ENCODE data around the gene TNS1. TPM values are rescaled to one million over a fixed set of nuclear protein-coding genes. Genes with fewer than 3 reads are reported as not detected.

Gene TNS1
- total and polyA plus RNA-seq, 7 donors = 73.4 to 742 (median 276) TPM

DNA sequence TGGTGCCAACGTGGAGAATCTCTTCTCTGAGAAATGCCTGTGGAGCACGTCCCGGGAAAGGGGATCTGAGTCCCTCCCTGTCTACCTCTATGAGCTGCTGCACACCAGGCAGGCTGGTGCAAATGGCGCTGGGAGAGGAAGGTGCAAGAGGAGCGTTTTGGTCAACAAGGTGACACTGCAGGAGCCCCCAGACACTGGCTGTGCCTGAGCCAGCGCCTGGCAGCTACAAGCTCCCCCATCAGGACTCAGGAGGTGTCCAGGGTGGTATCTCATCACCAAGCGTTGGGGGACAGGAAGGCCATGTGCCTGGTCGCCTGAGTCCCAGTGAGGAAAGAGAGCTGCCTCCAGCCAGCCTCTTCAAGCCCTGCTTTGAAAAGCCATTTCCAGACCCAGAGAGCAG is 173.4 kb downstream of the TNS1 start:
- peak in 1 of 2 donors; percentile 49 for DNase-seq
- Histone ChIP-seq H3K9me3 (no peaks in the 10 kb centered on the region), H3K4me1 (peaks cover 93% of the 10 kb centered on the region), H3K36me3 (ENCODE audit: insufficient read depth in 1 of 2, low read depth in 1 of 2) (peaks cover 8 to 86% of the 10 kb centered on the region in 2 donors), H3K27me3 (ENCODE audit: insufficient read depth in 3 of 3, low read length in 2 of 3) (no peaks in the 10 kb centered on the region), H3K27ac (peak overlapping the region; percentile 89), H3K4me3 (no peak overlapping the region)
- TF ChIP-seq, protein P1, sequence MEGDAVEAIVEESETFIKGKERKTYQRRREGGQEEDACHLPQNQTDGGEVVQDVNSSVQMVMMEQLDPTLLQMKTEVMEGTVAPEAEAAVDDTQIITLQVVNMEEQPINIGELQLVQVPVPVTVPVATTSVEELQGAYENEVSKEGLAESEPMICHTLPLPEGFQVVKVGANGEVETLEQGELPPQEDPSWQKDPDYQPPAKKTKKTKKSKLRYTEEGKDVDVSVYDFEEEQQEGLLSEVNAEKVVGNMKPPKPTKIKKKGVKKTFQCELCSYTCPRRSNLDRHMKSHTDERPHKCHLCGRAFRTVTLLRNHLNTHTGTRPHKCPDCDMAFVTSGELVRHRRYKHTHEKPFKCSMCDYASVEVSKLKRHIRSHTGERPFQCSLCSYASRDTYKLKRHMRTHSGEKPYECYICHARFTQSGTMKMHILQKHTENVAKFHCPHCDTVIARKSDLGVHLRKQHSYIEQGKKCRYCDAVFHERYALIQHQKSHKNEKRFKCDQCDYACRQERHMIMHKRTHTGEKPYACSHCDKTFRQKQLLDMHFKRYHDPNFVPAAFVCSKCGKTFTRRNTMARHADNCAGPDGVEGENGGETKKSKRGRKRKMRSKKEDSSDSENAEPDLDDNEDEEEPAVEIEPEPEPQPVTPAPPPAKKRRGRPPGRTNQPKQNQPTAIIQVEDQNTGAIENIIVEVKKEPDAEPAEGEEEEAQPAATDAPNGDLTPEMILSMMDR (IDR thresholded peaks at IDR 0.05) = no peak
- WGBS, 3 donors = 51 to 62% (median 52%) methylated on average over 8 of the region's 8 CpGs
- ATAC-seq = no peak
- intact Hi-C loops (cut with DNase I) = no loop called here

DNA sequence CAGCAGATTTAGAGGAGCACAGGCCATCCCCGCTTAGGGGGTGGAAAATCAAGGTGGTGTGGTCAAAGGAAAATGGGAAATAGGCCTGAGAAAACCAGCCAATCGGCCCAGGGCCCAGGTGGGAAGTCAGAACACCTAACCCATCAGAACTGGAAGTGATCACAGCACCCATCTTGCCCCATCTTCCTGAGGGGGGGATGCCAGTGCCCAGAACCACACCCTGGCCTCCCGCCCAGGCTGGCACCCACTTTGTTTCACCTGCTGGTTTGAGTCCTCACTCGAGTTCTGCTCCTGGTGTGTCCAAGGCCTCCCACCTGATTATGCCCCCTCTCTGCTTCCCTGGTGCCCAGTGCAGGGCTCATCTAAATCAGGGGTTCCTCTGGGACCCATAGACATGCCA is 174.5 kb downstream of the TNS1 start:
- Histone ChIP-seq H3K36me3 (ENCODE audit: insufficient read depth in 1 of 2, low read depth in 1 of 2) (peaks cover 8 to 86% of the 10 kb centered on the region in 2 donors), H3K4me3 (no peak overlapping the region), H3K27ac (peak overlapping the region; percentile 89), H3K9me3 (no peaks in the 10 kb centered on the region), H3K4me1 (peaks cover 83% of the 10 kb centered on the region), H3K27me3 (ENCODE audit: insufficient read depth in 3 of 3, low read length in 2 of 3) (no peaks in the 10 kb centered on the region)
- TF ChIP-seq, protein P1 (IDR thresholded peaks at IDR 0.05) = no peak
- peak in 1 of 2 donors; percentile 74 for DNase-seq
- WGBS, 3 donors = 46 to 68% (median 54%) methylated on average over 4 of the region's 4 CpGs
- intact Hi-C loops (cut with DNase I) = no loop called here
- peak in 1 of 4 donors; percentile 6 for ATAC-seq

DNA sequence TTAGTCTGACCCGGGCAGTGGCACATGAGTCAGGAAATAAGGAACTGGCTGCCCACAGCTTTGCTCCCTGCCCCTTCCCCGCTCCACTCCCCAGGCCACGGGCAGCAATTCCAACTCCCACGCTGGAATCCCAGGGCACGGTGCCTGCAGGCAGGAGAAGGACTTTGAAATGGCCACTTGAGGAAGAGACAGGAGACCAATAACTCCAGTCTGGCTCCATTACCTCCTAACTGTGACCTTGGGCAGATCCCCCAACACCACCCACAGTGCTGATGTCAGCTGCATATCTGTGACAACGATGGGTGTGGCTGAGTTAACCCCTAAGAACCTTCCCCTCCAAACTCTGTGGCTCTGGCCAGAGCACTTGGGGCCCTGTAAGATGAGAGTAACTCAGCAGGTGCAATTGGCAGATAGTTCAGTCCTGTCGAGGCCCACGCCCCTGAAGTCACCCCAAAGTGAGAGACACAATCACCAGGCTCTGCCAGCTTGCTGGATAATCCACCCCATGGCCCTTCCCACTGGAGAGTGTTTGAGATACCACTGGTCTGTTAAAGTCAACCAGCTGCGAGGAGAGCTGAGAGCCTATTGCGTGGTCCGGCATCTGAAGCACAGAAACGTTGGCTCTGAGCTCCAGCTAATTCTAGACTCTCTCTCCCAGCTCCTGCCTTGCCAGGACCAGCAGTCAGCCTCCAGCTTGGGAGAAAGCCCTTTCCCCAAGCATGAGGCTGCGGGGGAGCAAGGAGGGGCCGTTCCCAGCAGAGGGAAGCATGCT is 175.2 kb downstream of the TNS1 start:
- Histone ChIP-seq H3K27ac (peak overlapping the region; percentile 89), H3K9me3 (no peaks in the 10 kb centered on the region), H3K4me1 (peaks cover 83% of the 10 kb centered on the region), H3K27me3 (ENCODE audit: insufficient read depth in 3 of 3, low read length in 2 of 3) (no peaks in the 10 kb centered on the region), H3K4me3 (no peak overlapping the region), H3K36me3 (ENCODE audit: insufficient read depth in 1 of 2, low read depth in 1 of 2) (peaks cover 8 to 86% of the 10 kb centered on the region in 2 donors)
- intact Hi-C loops (cut with DNase I) = loop anchor here in 1 of 2 donors (2.0 kb wide), 1 partner anchor 43 kb away; no protein-coding TSS in a partner anchor
- DNase-seq (peak; percentile 70 to 77), ATAC-seq (peak; percentile 49 to 60 (median 51))
- WGBS, 3 donors = 17 to 25% (median 20%) methylated on average over 14 of the region's 14 CpGs
- TF ChIP-seq, protein P1 (IDR thresholded peaks at IDR 0.05) = no peak

DNA sequence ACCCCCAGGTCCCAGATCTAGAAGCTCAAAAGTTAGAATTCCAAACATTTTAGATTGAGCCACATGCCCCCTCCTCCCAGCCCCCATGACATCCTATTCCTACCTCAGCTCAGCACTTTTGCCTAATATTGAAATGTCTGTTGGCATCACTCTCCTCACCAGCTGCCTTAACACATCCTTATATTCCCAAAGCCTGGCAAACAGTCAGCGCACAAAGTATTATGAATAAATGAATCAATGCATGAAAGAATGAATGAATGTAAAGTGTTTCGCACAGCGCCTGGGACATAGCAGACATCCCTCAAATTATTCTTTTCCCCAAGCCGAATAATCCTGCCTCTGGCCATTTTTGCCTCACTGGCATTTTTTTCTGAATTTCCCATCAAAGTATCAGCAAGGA is 175.8 kb downstream of the TNS1 start:
- intact Hi-C loops (cut with DNase I) = loop anchor here in 1 of 2 donors (2.0 kb wide), 1 partner anchor 44 kb away; no protein-coding TSS in a partner anchor
- no peak for DNase-seq
- Histone ChIP-seq H3K27me3 (ENCODE audit: insufficient read depth in 3 of 3, low read length in 2 of 3) (no peaks in the 10 kb centered on the region), H3K27ac (peak overlapping the region; percentile 89), H3K4me3 (no peak overlapping the region), H3K4me1 (peaks cover 83% of the 10 kb centered on the region), H3K9me3 (no peaks in the 10 kb centered on the region), H3K36me3 (ENCODE audit: insufficient read depth in 1 of 2, low read depth in 1 of 2) (peaks cover 8 to 86% of the 10 kb centered on the region in 2 donors)
- ATAC-seq = peak in 1 of 4 donors; percentile 8
- 63 to 80% (median 72%) methylated on average over 4 of the region's 4 CpGs for WGBS, 3 donors
- TF ChIP-seq, protein P1 (IDR thresholded peaks at IDR 0.05) = no peak
